Cardiac muscle cell (in vitro differentiated cells and primary cell): ENCODE data around the gene MRPL41. TPM values are rescaled to one million over a fixed set of nuclear protein-coding genes. Genes with fewer than 3 reads are reported as not detected.
"Not testable (repeated sequence)": the region's sequence is repeated elsewhere in the genome, so short reads cannot be mapped to it uniquely, and the experiment has no call there.

Experiments used
- DNase-seq, 2 donors: peaks; one replicate each; pipeline versions ENCODE4 v3.0.0 to v3.0.0-alpha.2; 2010 to 2017; ENCODE audit warnings: low read depth in 1 of 2, low spot score in 1 of 2
- H3K27ac ChIP-seq: fragments of 200-600 bp; sonication (generic); 2 replicates; pipeline ENCODE4 v1.5.1; 2016
- H3K27me3 ChIP-seq: fragments of 200-600 bp; sonication (generic); 2 replicates; pipeline ENCODE4 v1.6.0; 2016; ENCODE audit warnings: control low read depth
- H3K36me3 ChIP-seq: fragments of 200-600 bp; sonication (generic); 2 replicates; pipeline ENCODE4 v1.5.1; 2016; ENCODE audit warnings: control low read depth
- H3K4me1 ChIP-seq: fragments of 200-600 bp; sonication (generic); 2 replicates; pipeline ENCODE4 v1.8.1; 2017; ENCODE audit warnings: low read depth, mild to moderate bottlenecking, mixed run types
- H3K4me3 ChIP-seq: fragments of 200-600 bp; sonication (generic); 2 replicates; pipeline ENCODE4 v1.5.1; 2016; ENCODE audit warnings: mild to moderate bottlenecking
- H3K9me3 ChIP-seq: fragments of 200-600 bp; sonication (generic); 2 replicates; pipeline ENCODE4 v1.5.1; 2017; ENCODE audit warnings: low read depth, mild to moderate bottlenecking, control low read depth
- polyA plus RNA-seq: library from polyadenylated mRNA; unstranded; fragments of >200 nt; fragmentation: Nextera tagmentation; extraction: Ambion mirVana; gene quantifications from 2 replicates; pipeline ENCODE4 v1.2.1, GENCODE V29; 2016
- total RNA-seq: library from RNA; depleted of rRNA; stranded (reverse); fragments of >200 nt; gene quantifications from 2 replicates; pipeline ENCODE4 v1.2.3, GENCODE V29; 2016
- TF ChIP-seq, protein P1 (sequence below): IDR thresholded peaks from 2 replicates; pipeline ENCODE4 v1.5.1; 2012; ENCODE audit warnings: low read depth, mild to moderate bottlenecking, low read length

The MRPL41 gene
- total and polyA plus RNA-seq, 2 experiments from 2014 or later, result 70.2 to 111 TPM

DNA sequence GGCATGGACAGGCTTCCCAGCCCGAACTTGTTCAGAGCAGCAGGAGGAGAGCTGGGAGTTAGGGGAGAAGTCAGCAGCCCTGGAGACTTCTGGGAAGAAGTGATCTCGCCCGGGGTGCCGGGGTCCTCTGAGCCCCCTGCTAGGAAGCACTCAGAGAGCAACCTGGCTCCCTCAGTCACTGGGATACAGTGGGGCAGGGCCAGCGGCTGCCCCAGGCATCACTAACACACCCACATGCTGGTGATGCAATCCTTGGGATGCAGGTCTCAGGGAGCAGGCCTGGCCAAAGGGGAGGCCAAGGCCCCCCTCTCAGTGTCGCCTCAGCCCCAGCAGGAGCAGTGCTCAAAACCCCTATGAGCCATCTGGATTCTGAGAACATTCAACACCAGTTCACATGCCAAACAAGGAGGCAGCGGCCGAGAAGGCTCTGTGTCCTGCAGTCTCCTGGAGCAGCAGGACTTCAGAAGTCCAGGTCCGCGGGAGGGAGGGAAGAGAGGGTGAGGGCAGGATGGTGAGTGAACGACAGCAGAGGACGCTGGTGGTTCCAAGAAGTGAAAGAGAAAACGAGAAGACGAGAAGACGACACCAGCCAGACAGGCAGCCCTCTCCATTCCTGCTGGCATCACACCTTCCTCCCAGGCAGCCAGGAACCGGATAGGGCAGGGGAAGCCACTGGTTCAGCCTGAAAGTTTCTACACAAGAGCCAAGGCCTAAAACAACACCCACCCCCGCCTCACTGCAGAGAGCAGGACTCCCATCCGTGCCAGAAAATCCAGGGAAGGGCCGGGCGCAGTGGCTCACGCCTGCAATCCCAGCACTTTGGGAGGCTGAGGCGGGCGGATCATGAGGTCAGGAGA, 3.8 kb upstream of the MRPL41 start:
- no peaks in the 10 kb centered on the region for H3K9me3 ChIP-seq
- H3K36me3 ChIP-seq, result no peaks in the 10 kb centered on the region
- no peak overlapping the region for H3K27ac ChIP-seq
- H3K4me1 ChIP-seq, result peaks cover 6% of the 10 kb centered on the region
- no peak overlapping the region for H3K4me3 ChIP-seq
- DNase-seq, result no peak
- no peaks in the 10 kb centered on the region for H3K27me3 ChIP-seq
- TF ChIP-seq, protein P1, sequence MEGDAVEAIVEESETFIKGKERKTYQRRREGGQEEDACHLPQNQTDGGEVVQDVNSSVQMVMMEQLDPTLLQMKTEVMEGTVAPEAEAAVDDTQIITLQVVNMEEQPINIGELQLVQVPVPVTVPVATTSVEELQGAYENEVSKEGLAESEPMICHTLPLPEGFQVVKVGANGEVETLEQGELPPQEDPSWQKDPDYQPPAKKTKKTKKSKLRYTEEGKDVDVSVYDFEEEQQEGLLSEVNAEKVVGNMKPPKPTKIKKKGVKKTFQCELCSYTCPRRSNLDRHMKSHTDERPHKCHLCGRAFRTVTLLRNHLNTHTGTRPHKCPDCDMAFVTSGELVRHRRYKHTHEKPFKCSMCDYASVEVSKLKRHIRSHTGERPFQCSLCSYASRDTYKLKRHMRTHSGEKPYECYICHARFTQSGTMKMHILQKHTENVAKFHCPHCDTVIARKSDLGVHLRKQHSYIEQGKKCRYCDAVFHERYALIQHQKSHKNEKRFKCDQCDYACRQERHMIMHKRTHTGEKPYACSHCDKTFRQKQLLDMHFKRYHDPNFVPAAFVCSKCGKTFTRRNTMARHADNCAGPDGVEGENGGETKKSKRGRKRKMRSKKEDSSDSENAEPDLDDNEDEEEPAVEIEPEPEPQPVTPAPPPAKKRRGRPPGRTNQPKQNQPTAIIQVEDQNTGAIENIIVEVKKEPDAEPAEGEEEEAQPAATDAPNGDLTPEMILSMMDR, result no peak

DNA sequence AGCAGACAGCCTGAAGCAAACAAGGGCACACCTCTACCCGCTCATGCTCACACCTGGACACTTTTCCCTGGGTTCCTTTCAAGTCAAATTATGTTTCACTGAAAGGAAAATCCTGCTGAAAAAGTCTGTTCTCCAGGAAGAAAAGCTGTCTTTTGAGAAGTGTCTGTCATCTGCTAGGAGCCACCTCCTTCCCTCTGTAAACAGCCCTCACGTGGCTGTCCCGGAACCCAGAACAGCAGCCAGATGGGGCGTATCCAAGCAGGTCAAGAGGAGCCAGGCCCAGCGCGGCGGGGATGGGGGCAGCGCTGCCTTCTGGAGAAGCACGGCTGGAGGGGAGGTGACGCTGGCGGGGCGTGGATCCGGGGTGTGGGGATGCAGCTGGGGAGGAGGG, 1.5 kb upstream of the MRPL41 start, which contains the start of gene PNPLA7:
Gene PNPLA7 (minus strand): TSS at position 172 of the 391 bp plus-strand sequence. CDS start 205 bp downstream, outside the sequence.
- Histone ChIP-seq H3K4me1 (peaks cover 6% of the 10 kb centered on the region), H3K4me3 (peak within 1 kb of the TSS; percentile 53), H3K27me3 (no peaks in the 10 kb centered on the region), H3K9me3 (no peaks in the 10 kb centered on the region), H3K36me3 (peaks cover 10% of the 10 kb centered on the region), H3K27ac (peak within 1 kb of the TSS; percentile 87)
- TF ChIP-seq, protein P1, result no peak
- DNase-seq, result peak; percentile 88 to 89

DNA sequence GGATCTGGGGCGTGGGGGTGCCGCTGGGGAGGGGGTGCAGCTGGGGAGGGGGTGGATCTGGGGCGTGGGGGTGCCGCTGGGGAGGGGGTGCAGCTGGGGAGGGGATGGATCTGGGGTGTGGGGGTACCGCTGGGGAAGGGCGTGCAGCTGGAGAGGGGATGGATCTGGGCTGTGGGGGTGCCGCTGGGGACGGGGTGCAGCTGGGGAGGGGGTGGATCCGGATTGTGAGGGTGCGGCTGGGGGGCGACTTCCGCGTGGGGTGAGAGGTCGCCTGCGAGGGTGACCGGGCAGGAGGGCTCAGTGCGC, 768 bp upstream of the MRPL41 start:
- H3K4me1 ChIP-seq, DNase-seq, H3K27me3 ChIP-seq, H3K9me3 ChIP-seq: not testable (repeated sequence)
- Histone ChIP-seq H3K4me3 (peak overlapping the region; percentile 53), H3K27ac (peak overlapping the region; percentile 87), H3K36me3 (peaks cover 11% of the 10 kb centered on the region)

DNA sequence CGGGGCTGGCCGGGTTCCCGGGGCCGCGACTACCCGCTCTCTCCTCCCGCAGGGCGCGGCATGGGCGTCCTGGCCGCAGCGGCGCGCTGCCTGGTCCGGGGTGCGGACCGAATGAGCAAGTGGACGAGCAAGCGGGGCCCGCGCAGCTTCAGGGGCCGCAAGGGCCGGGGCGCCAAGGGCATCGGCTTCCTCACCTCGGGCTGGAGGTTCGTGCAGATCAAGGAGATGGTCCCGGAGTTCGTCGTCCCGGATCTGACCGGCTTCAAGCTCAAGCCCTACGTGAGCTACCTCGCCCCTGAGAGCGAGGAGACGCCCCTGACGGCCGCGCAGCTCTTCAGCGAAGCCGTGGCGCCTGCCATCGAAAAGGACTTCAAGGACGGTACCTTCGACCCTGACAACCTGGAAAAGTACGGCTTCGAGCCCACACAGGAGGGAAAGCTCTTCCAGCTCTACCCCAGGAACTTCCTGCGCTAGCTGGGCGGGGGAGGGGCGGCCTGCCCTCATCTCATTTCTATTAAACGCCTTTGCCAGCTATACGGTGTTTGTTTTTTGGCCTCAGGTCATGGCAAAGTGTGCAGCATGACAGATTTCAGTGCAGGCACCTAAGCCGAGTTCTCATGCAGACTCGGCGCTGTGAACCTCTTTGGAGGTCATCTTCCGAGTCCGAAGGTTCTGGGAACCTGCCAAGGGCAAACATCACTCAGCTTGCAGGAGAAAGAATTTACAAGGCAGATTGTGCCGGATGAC, 516 bp downstream of the MRPL41 start:
- peak overlapping the region; percentile 79 for H3K4me3 ChIP-seq
- peak overlapping the region; percentile 73 for H3K27ac ChIP-seq
- H3K4me1 ChIP-seq, result peaks cover 6% of the 10 kb centered on the region
- no peak for DNase-seq
- H3K9me3 ChIP-seq, result no peaks in the 10 kb centered on the region
- peaks cover 11% of the 10 kb centered on the region for H3K36me3 ChIP-seq
- no peaks in the 10 kb centered on the region for H3K27me3 ChIP-seq
- TF ChIP-seq, protein P1, result no peak

DNA sequence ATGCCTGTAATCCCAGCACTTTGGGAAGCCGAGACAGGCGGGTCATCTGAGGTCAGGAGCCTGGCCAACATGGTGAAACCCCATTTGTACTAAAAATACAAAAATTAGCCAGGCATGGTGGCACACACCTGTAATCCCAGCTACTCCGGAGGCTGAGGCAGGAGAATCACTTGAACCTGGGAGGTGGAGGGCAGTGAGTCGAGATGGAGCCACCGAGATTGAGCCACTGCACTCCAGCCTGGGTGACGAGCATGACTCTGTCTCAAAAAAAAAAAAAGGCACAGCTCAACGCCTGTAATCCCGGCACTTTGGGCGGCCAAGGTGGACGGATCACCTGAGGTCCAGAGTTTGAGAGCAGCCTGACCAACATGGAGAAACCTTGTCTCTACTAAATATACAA, 2.0 kb downstream of the MRPL41 start:
- not testable (repeated sequence) for H3K27ac ChIP-seq, H3K4me3 ChIP-seq, H3K9me3 ChIP-seq, DNase-seq, H3K4me1 ChIP-seq, H3K27me3 ChIP-seq
- H3K36me3 ChIP-seq, result peaks cover 15% of the 10 kb centered on the region

DNA sequence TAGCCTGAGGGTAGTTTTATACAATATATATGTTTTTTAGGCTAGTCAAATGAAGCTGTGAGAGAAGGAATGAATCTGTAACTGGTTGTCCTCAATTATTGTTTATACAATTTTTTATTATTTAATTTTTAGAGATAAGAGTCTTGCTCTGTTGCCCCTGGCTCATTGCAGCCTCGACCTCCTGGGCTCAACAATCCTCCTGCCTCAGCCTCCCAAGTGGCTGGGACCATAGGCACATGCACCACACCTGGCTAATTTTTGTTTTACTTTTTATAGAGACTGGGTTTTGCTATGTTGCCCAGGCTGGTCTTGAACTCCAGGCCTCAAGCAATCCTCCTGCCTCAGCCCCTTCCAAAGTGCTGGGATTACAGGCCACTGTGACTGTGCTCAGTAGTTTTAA, 2.7 kb downstream of the MRPL41 start:
- H3K27me3 ChIP-seq, result no peaks in the 10 kb centered on the region
- peaks cover 15% of the 10 kb centered on the region for H3K36me3 ChIP-seq
- TF ChIP-seq, protein P1, result no peak
- H3K9me3 ChIP-seq, result no peaks in the 10 kb centered on the region
- H3K4me3 ChIP-seq, result no peak overlapping the region
- DNase-seq, result no peak
- H3K4me1 ChIP-seq, result peaks cover 6% of the 10 kb centered on the region
- no peak overlapping the region for H3K27ac ChIP-seq
